HepG2 (cell line): ENCODE data around the gene RIMOC1. TPM values are rescaled to one million over a fixed set of nuclear protein-coding genes. Genes with fewer than 3 reads are reported as not detected.
A peak's percentile ranks its signal among the peaks of the same experiment; 100 is the strongest.

ENCODE experiments used
- ADNP ChIP-seq: sonication (generic); formaldehyde crosslinking; IDR thresholded peaks from 2 replicates; pipeline ENCODE4 v1.4.0; 2020; ENCODE audit warnings: missing genetic modification reagents
- ATF6 ChIP-seq: sonication (generic); formaldehyde crosslinking; conservative IDR thresholded peaks from 2 replicates; pipeline ENCODE4 v1.4.0; 2020; ENCODE audit warnings: missing genetic modification reagents
- FOXC1 ChIP-seq: sonication (generic); formaldehyde crosslinking; IDR thresholded peaks from 2 replicates; pipeline ENCODE4 v1.8.0; 2022; ENCODE audit warnings: mild to moderate bottlenecking, missing genetic modification reagents, borderline replicate concordance
- FOXK1 ChIP-seq: sonication (generic); formaldehyde crosslinking; IDR thresholded peaks from 2 replicates; pipeline ENCODE4 v1.4.0; 2020; ENCODE audit warnings: low read depth, missing genetic modification reagents, borderline replicate concordance
- GATAD1 ChIP-seq: IDR thresholded peaks from 2 replicates; pipeline ENCODE4 v1.6.1; 2016; ENCODE audit warnings: missing genetic modification reagents, missing compliant biosample characterization
- HNF1A ChIP-seq, 2 experiments: sonication (generic) in 1 of 2; formaldehyde crosslinking in 1 of 2; IDR thresholded peaks; 2 replicates each; pipeline versions ENCODE4 v1.4.0 to v1.6.1; 2016 to 2020; ENCODE audit warnings: borderline replicate concordance in 1 of 2, low read depth in 1 of 2, mild to moderate bottlenecking in 1 of 2, missing genetic modification reagents in 1 of 2
- HNF4G ChIP-seq, 2 experiments: sonication (generic) in 1 of 2; formaldehyde crosslinking in 1 of 2; IDR thresholded peaks; 2 replicates each; pipeline versions ENCODE4 v1.4.0 to v1.6.1; 2011 to 2020; ENCODE audit warnings: borderline replicate concordance in 2 of 2, low read depth in 2 of 2, mild to moderate bottlenecking in 2 of 2, low read length in 1 of 2, missing genetic modification reagents in 1 of 2, moderate library complexity in 1 of 2
- HOXD1 ChIP-seq: sonication (generic); formaldehyde crosslinking; IDR thresholded peaks from 2 replicates; pipeline ENCODE4 v1.5.0; 2020; ENCODE audit warnings: missing genetic modification reagents
- NONO ChIP-seq, 2 experiments: fragments of 450-650 bp in 1 of 2; sonication (generic) in 1 of 2; formaldehyde crosslinking in 1 of 2; IDR thresholded peaks in 1 of 2; conservative IDR thresholded peaks in 1 of 2; 2 replicates each; pipeline versions ENCODE4 v1.6.1 to v1.8.0; 2017 to 2022; ENCODE audit warnings: mild to moderate bottlenecking in 1 of 2, missing genetic modification reagents in 1 of 2, moderate library complexity in 1 of 2
- NR2F1 ChIP-seq, 2 experiments: fragments of 450-650 bp in 1 of 2; formaldehyde crosslinking in 1 of 2; IDR thresholded peaks; 2 replicates each; pipeline versions ENCODE4 v1.5.0 to v1.6.1; 2016 to 2020; ENCODE audit warnings: mild to moderate bottlenecking in 1 of 2, missing compliant biosample characterization in 1 of 2, missing genetic modification reagents in 1 of 2, moderate library complexity in 1 of 2
- SIX4 ChIP-seq: sonication (generic); formaldehyde crosslinking; IDR thresholded peaks from 2 replicates; pipeline ENCODE4 v1.4.0; 2020; ENCODE audit warnings: missing genetic modification reagents
- TAF15 ChIP-seq: fragments of 200-400 bp; formaldehyde crosslinking; IDR thresholded peaks from one replicate; pipeline ENCODE4 v1.6.1; 2018; ENCODE audit warnings: mild to moderate bottlenecking, low read depth, low read length; ENCODE audit not compliant: poor library complexity, severe bottlenecking
- THYN1 ChIP-seq: sonication (generic); formaldehyde crosslinking; IDR thresholded peaks from 2 replicates; pipeline ENCODE4 v1.8.1; 2023; ENCODE audit warnings: low read depth, mild to moderate bottlenecking, moderate library complexity, missing genetic modification reagents, borderline replicate concordance
- ZBTB26 ChIP-seq: IDR thresholded peaks from 2 replicates; pipeline ENCODE4 v1.6.1; 2016; ENCODE audit warnings: missing compliant biosample characterization, missing genetic modification reagents, borderline replicate concordance
- ZNF30 ChIP-seq: sonication (generic); formaldehyde crosslinking; IDR thresholded peaks from 2 replicates; pipeline ENCODE4 v1.5.0; 2020; ENCODE audit warnings: mild to moderate bottlenecking, missing genetic modification reagents
- ZNF326 ChIP-seq: sonication (generic); formaldehyde crosslinking; IDR thresholded peaks from 2 replicates; pipeline ENCODE4 v1.4.0; 2020; ENCODE audit warnings: missing genetic modification reagents, borderline replicate concordance
- ZNF788 ChIP-seq: sonication (generic); formaldehyde crosslinking; IDR thresholded peaks from 2 replicates; pipeline ENCODE4 v1.5.0; 2020; ENCODE audit warnings: mild to moderate bottlenecking, missing genetic modification reagents, borderline replicate concordance
- ZSCAN20 ChIP-seq: sonication (generic); formaldehyde crosslinking; IDR thresholded peaks from 2 replicates; pipeline ENCODE4 v1.4.0; 2020; ENCODE audit warnings: missing genetic modification reagents, mild to moderate bottlenecking, borderline replicate concordance
- ZSCAN25 ChIP-seq: sonication (generic); formaldehyde crosslinking; IDR thresholded peaks from 2 replicates; pipeline ENCODE4 v1.8.0; 2022; ENCODE audit warnings: mild to moderate bottlenecking, missing genetic modification reagents
- polyA plus RNA-seq, 8 experiments: library from polyadenylated mRNA; depleted of rRNA in 3 of 8; stranded (reverse) in 7 of 8; unstranded in 1 of 8; fragments of >200 nt; fragmentation: Illumina TruSeq in 4 of 8; extraction: Trizol in 4 of 8; gene quantifications; 2 replicates each; pipeline versions ENCODE4 v1.2.1 to v1.2.3, GENCODE V29; 2011 to 2016; ENCODE audit warnings: low read depth in 4 of 8, missing spikeins in 1 of 8, mixed read lengths in 1 of 8; ENCODE audit not compliant: insufficient read depth in 1 of 8
- total RNA-seq, 5 experiments: library from RNA; depleted of rRNA; stranded (reverse); fragments of >200 nt; fragmentation: Illumina TruSeq; extraction: Trizol; gene quantifications; 2 replicates each; pipeline ENCODE4 v1.2.3, GENCODE V29; 2016; ENCODE audit warnings: low read depth in 1 of 5

RIMOC1 gene
- total and polyA plus RNA-seq, 2 of the 13 experiments (the other 11 are each of a cell fraction or from before 2014, with no cell fraction given), result 16.3 to 16.9 TPM

- TF ChIP-seq HNF1A (IDR thresholded peaks at IDR 0.05; ENCODE audit: low read depth), result no peak; the same call in none of the 2 replicates
- TF ChIP-seq HNF1A (CRISPR knock-in tag; IDR thresholded peaks at IDR 0.05; ENCODE audit: borderline replicate concordance), result peak; percentile 82; the same call in 1 of the 2 replicates
- TF ChIP-seq ZNF326 (CRISPR knock-in tag), result no peak
- TF ChIP-seq ZBTB26 (CRISPR knock-in tag), result peak; percentile 73
- TF ChIP-seq NONO (IDR thresholded peaks at IDR 0.05), result no peak
- TF ChIP-seq NONO (CRISPR knock-in tag; conservative IDR thresholded peaks at IDR 0.05), result peak; percentile 62
- TF ChIP-seq FOXC1 (CRISPR knock-in tag), result peak; percentile 65
- no peak for TF ChIP-seq ADNP
- peak; percentile 86; the same call in 1 of the 2 replicates for TF ChIP-seq ZNF788 (CRISPR knock-in tag)
- peak; percentile 43 to 74; a peak in 3 of 4 replicates for TF ChIP-seq NR2F1 (CRISPR knock-in tag; IDR thresholded peaks at IDR 0.05)
- TF ChIP-seq HOXD1 (CRISPR knock-in tag), result 0 out of 2 replicates have a peak, but pooled peaks have one; percentile 51
- peak; percentile 86 for TF ChIP-seq TAF15
- no peak for TF ChIP-seq ZNF30 (CRISPR knock-in tag)
- TF ChIP-seq GATAD1, result peak; percentile 99
- no peak for TF ChIP-seq ZSCAN25 (CRISPR knock-in tag)
- peak; percentile 52; the same call in 1 of the 2 replicates for TF ChIP-seq ZSCAN20 (CRISPR knock-in tag)
- no peak for TF ChIP-seq SIX4 (CRISPR knock-in tag)
- TF ChIP-seq ATF6 (CRISPR knock-in tag), result no peak
- TF ChIP-seq FOXK1 (CRISPR knock-in tag), result peak; percentile 82
- TF ChIP-seq HNF4G (IDR thresholded peaks at IDR 0.05; ENCODE audit: borderline replicate concordance, low read depth, low read length), result no peak
- TF ChIP-seq HNF4G (CRISPR knock-in tag; IDR thresholded peaks at IDR 0.05; ENCODE audit: borderline replicate concordance, low read depth), result peak; percentile 49; the same call in 1 of the 2 replicates
- no peak for TF ChIP-seq THYN1 (CRISPR knock-in tag)
Measured at GRCh38 chr5:41903892-41904799, at the start of gene RIMOC1 (continued).
